GM23248 (cell line): ENCODE data around the gene MACROD2.

Source experiments
- EZH2 ChIP-seq: fragments of 200-600 bp; sonication (generic); IDR thresholded peaks from 2 replicates; pipeline ENCODE4 v1.6.1; 2018; ENCODE audit warnings: antibody characterized with exemption, mild to moderate bottlenecking; ENCODE audit not compliant: insufficient read depth, poor library complexity, severe bottlenecking
- EZH2phosphoT487 ChIP-seq: fragments of 200-600 bp; sonication (generic); IDR thresholded peaks from 2 replicates; pipeline ENCODE4 v1.6.1; 2018; ENCODE audit warnings: antibody characterized with exemption, moderate library complexity, mild to moderate bottlenecking, low read depth; ENCODE audit not compliant: insufficient read depth

DNA sequence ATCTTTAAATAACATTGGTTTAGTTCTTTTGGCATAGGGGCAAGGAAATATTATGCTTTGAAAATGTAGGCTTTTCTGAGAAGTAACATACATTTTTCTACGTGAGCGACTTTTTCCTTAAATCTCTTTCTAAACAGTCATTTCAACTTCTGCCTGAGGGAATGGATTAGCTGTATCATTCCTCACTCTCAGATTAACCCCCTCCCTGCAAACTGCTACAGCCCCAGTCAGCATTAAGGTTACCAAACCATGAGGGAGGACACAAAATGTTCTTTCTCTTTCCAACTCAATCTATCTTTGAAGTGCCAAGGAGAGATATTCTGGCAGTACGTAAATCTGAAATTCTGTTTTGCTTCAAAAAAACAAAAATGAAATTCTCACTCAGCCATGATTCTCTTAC, 573.4 kb downstream of the MACROD2 start:
- TF ChIP-seq EZH2 (no peak), EZH2phosphoT487 (no peak)
